NB4 (cell line): ENCODE measurements around the gene MAGEC3.
"Not testable (repeated sequence)": the region's sequence is repeated elsewhere in the genome, so short reads cannot be mapped to it uniquely, and the experiment has no call there.

Experiments
- DNase-seq: peaks from one replicate; pipeline ENCODE4 v3.0.0; 2010; ENCODE audit warnings: low read depth
- H3K4me3 ChIP-seq: one replicate; pipeline ENCODE4 v1.5.1; 2011; ENCODE audit warnings: mild to moderate bottlenecking, low read depth, low read length, moderate library complexity
- CTCF ChIP-seq: IDR thresholded peaks from one replicate; pipeline ENCODE4 v1.5.1; 2012; ENCODE audit warnings: low read depth, low read length
- MAX ChIP-seq: IDR thresholded peaks from 2 replicates; pipeline ENCODE4 v1.6.1; 2011; ENCODE audit warnings: low read depth, low read length
- MYC ChIP-seq: IDR thresholded peaks from 2 replicates; pipeline ENCODE4 v1.6.1; 2011; ENCODE audit warnings: low read depth, low read length
- POLR2A ChIP-seq: IDR thresholded peaks from 2 replicates; pipeline ENCODE4 v1.6.1; 2011; ENCODE audit warnings: mild to moderate bottlenecking; ENCODE audit not compliant: insufficient read length; ENCODE audit errors: extremely low read depth

Gene MAGEC3

GRCh38 chrX:141832247-141832646 is 5.9 kb upstream of the MAGEC3 start:
- no peak overlapping the region for H3K4me3 ChIP-seq
- TF ChIP-seq POLR2A (no peak), CTCF (no peak), MAX (no peak), MYC (no peak)
- no peak for DNase-seq

GRCh38 chrX:141839856-141840255 is 1.7 kb downstream of the MAGEC3 start:
- no peak overlapping the region for H3K4me3 ChIP-seq
- DNase-seq = no peak
- TF ChIP-seq MAX (no peak), MYC (no peak), POLR2A (no peak)

- no peak overlapping the region for H3K4me3 ChIP-seq
- no peak for TF ChIP-seq MAX
- no peak for TF ChIP-seq CTCF
- TF ChIP-seq MYC = no peak
- TF ChIP-seq POLR2A = no peak
- no peak for DNase-seq
Measured at GRCh38 chrX:141857479-141857878, 19.4 kb downstream of the MAGEC3 start.

GRCh38 chrX:141879616-141880015 is 41.5 kb downstream of the MAGEC3 start:
- no peak for TF ChIP-seq POLR2A
- no peak for TF ChIP-seq MAX
- no peak for TF ChIP-seq CTCF
- no peak for TF ChIP-seq MYC
- H3K4me3 ChIP-seq = no peak overlapping the region
- DNase-seq = peak; percentile 22

GRCh38 chrX:141888811-141889210 is 50.7 kb downstream of the MAGEC3 start:
- H3K4me3 ChIP-seq, DNase-seq: not testable (repeated sequence)

- TF ChIP-seq POLR2A = no peak
- TF ChIP-seq MAX = no peak
- TF ChIP-seq MYC = no peak
- H3K4me3 ChIP-seq = no peak overlapping the region
- DNase-seq = no peak
Measured at GRCh38 chrX:141894733-141895132, 56.6 kb downstream of the MAGEC3 start.

- DNase-seq = no peak
- no peak for TF ChIP-seq MYC
- no peak for TF ChIP-seq POLR2A
- TF ChIP-seq MAX = no peak
- TF ChIP-seq CTCF = no peak
- H3K4me3 ChIP-seq = no peak overlapping the region
Measured at GRCh38 chrX:141897690-141898089, 59.6 kb downstream of the MAGEC3 start.
